Measurements from ENCODE around the gene SNRK.
A peak's percentile ranks its signal among the peaks of the same experiment; 100 is the strongest.

SNRK gene

GRCh38 chr3:43371494-43371893 is 85.2 kb downstream of the SNRK start:
- DNase-seq (ENCODE audit: low read depth in 2 of 2), result no peak

- DNase-seq (ENCODE audit: low read depth in 2 of 2), result no peak
Measured at GRCh38 chr3:43372007-43372740, 85.8 kb downstream of the SNRK start.

GRCh38 chr3:43372809-43373559 is 86.6 kb downstream of the SNRK start:
- DNase-seq (ENCODE audit: low read depth in 2 of 2), result no peak

- DNase-seq (ENCODE audit: low read depth in 2 of 2), result no peak
Measured at GRCh38 chr3:43373560-43373928, 87.2 kb downstream of the SNRK start.

DNA sequence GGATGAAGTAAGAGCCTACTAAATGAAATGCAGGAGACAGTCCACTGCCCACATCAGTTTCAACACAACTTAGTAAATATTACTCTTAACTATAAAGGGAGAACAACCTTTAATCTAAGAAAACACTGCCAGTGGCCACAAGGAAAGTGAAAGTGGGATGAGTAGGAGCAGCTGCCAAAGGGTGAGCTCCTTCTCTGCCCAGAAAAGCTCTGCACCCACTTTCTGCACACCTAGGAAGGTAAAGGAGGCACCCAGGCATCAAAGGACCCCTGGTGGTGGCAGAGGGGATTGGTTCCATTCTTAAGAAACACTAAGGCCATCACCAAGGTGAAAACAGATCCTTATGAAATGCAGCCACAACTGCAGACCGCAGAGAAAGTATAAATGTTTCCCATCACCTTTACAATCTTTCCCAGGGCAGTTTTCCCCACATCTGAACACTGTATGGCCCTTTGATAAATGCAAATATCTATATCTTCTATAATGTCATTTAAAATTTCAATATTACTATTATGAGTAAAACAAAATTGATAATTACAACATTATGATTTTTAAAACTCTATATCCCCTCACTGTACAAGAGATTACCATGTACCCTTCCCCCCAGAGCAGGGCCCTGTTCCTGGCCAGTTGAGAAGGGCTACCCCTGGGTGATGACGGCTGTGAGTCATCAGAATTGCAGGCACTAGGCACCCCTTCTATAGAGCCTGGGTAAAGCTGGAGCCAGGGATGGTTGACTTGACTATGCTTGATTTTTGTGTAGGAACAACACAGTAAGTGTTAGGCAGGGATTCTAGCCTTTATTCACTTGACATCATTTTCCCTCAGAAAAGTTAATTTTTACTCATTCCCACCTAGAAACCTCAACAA is 92.0 kb downstream of the SNRK start:
- peak; percentile 31 to 46 for DNase-seq (ENCODE audit: low read depth in 2 of 2)

GRCh38 chr3:43379343-43379742 is 93.0 kb downstream of the SNRK start:
- DNase-seq (ENCODE audit: low read depth in 2 of 2), result no peak

GRCh38 chr3:43388175-43388574 is 101.8 kb downstream of the SNRK start:
- no peak for DNase-seq (ENCODE audit: low read depth in 2 of 2)

- no peak for DNase-seq (ENCODE audit: low read depth in 2 of 2)
Measured at GRCh38 chr3:43388915-43389314, 102.6 kb downstream of the SNRK start.

DNA sequence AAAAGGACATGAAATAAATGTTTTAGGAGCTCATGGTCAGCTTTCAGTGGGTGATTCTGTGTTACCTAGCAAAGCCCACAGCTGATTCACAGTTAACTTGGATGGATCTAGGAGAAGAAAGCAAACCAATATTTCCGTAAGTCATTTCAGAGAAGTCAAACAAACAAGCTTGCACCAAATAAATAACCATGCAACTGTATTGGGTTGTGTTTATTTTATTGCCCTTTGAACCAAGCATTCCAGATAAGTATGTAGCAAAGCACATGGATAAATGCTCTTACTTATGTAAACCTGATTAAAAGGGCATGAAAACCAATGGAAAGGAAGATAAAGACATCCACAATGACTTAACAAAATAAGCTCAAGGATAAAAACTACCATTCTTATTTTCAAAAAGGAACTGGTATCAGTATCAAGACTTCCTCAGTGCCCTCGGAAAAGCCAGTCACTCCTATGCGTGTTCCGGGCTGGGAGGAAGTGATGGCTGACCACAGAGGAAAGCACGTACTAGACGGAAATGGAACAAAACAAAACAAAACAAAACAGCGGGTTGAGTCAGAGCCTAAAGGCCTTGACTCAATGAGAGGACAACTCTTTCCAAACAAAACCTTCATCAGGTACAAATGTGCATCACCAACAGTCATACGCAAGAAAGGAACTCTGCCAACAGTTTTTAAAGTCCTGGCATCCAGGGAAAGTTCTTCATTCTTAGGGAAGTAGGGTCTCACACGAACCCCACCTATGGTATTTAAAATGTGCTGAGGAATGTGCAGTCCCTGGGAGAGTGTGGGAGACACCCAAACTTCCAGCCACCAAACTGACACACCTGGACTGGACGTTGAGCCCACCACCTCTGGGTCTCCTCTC is 103.3 kb downstream of the SNRK start:
- peak; percentile 15 to 50 for DNase-seq (ENCODE audit: low read depth in 2 of 2)

DNA sequence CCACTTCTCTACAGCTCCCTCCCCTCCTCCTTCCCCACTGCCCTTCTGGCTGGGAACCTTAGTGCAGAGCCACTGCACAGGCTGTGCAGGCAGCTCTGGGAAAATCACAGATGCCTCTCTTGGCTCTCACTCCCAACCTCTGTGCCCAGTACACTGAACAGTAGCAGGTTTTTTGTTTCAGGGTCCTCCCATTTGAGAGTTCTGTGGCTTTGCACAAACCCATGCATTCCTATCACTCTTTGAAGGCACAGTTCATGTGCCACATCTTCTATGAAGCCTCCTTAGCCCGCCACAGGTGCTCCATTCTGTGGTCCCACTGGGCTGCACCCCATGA is 103.9 kb downstream of the SNRK start:
- DNase-seq (ENCODE audit: low read depth in 2 of 2), result no peak

DNA sequence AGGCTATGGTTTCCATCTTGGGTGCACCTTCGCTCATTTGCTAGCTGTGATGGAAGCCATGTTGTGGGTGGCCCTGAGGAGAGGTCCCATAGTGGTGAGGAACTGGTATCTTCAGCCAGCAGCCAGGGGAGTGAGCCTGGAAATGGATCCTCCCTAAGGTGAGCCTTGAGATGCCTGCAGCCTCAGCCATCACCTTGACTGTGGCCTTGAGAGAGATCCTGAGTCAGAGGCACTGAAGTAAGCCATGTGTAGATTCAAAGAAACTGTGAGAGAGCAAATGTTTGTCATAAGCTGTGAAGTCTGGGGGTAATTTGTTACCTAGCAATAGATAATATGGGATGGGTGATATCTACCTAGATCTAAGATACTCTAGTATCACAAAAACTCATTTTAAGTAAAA is 105.3 kb downstream of the SNRK start:
- no peak for DNase-seq (ENCODE audit: low read depth in 2 of 2)

- no peak for DNase-seq (ENCODE audit: low read depth in 2 of 2)
Measured at GRCh38 chr3:43394041-43394554, 107.8 kb downstream of the SNRK start.

GRCh38 chr3:43399034-43399433 is 112.7 kb downstream of the SNRK start:
- DNase-seq (ENCODE audit: low read depth in 2 of 2), result no peak

DNA sequence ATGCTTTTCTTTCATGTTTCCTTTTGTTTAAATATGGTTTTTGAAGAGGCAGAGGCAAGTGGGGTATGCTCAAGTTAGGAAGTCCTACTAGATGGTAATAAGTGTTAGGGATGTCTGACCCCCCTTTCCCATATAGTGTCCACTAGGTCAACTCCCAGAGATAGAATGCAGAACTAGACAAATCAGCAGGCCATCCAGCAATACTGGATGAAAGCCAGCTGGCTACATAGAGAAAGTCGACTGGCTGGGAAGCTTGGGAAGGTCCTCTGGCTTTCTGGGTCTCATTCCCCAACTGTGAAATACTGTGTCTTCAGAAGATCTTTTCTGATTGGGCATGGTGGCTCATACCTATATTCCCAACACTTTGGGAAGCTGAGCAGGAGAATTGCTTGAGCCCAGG is 113.8 kb downstream of the SNRK start:
- no peak for DNase-seq (ENCODE audit: low read depth in 2 of 2)
